OCI-LY7 (cell line): Measurements from ENCODE around the gene LY6G6C. TPM values are rescaled to one million over a fixed set of nuclear protein-coding genes. Genes with fewer than 3 reads are reported as not detected.

Experiments
- BruUV-seq: library from RNA; stranded (reverse); fragments of 400-500 nt; replicated peaks from 2 replicates; lab custom pipeline; 2021; lab: Mats Ljungman, UMichigan
- CTCF ChIA-PET: fragments of 300-600 bp; sonication (Branson Sonifier 250); formaldehyde crosslinking; loops from one replicate; lab custom pipeline; 2022; ENCODE audit warnings: antibody characterized with exemption; ENCODE audit not compliant: unreplicated experiment; lab: Charles Lee
- POLR2A ChIA-PET: fragments of 300-600 bp; sonication (Branson Sonifier 250); formaldehyde crosslinking; loops from one replicate; lab custom pipeline; 2022; ENCODE audit warnings: antibody characterized with exemption; lab: Charles Lee
- DNase-seq: peaks from one replicate; pipeline ENCODE4 v3.0.0-alpha.2; 2015; ENCODE audit warnings: low spot score
- H2AFZ ChIP-seq: fragments of 200-600 bp; sonication (generic), shearing (Covaris generic); 2 replicates; pipeline ENCODE4 v1.6.1; 2014; ENCODE audit warnings: mild to moderate bottlenecking, antibody characterized with exemption, low read length, moderate library complexity
- H3K27ac ChIP-seq: fragments of 200-600 bp; sonication (generic); 2 replicates; pipeline ENCODE4 v1.5.1; 2014; ENCODE audit warnings: mixed run types, low read depth, mild to moderate bottlenecking, moderate library complexity, low read length, inconsistent platforms; ENCODE audit not compliant: poor library complexity, severe bottlenecking
- H3K36me3 ChIP-seq: fragments of 200-600 bp; sonication (generic); 2 replicates; pipeline ENCODE4 v1.6.1; 2014; ENCODE audit warnings: mild to moderate bottlenecking, antibody characterized with exemption, low read length, moderate library complexity, mixed read lengths; ENCODE audit not compliant: insufficient read depth
- H3K4me1 ChIP-seq: fragments of 200-600 bp; sonication (generic); 2 replicates; pipeline ENCODE4 v1.5.1; 2014; ENCODE audit warnings: mild to moderate bottlenecking, low read length; ENCODE audit not compliant: insufficient read depth, poor library complexity, severe bottlenecking
- H3K4me2 ChIP-seq: fragments of 200-600 bp; sonication (generic); 2 replicates; pipeline ENCODE4 v1.6.1; 2014; ENCODE audit warnings: mild to moderate bottlenecking, low read length
- H3K4me3 ChIP-seq: fragments of 200-600 bp; sonication (generic); 2 replicates; pipeline ENCODE4 v1.5.1; 2014; ENCODE audit warnings: mild to moderate bottlenecking, low read depth, low read length; ENCODE audit not compliant: poor library complexity, severe bottlenecking
- H3K79me2 ChIP-seq: fragments of 200-600 bp; sonication (generic); 2 replicates; pipeline ENCODE4 v1.6.1; 2016; ENCODE audit warnings: low read depth, mild to moderate bottlenecking, low read length, moderate library complexity, mixed read lengths; ENCODE audit not compliant: insufficient read depth
- H3K9me2 ChIP-seq: fragments of 200-600 bp; sonication (generic); 2 replicates; pipeline ENCODE4 v1.6.1; 2016; ENCODE audit warnings: mild to moderate bottlenecking, low read length, mixed read lengths; ENCODE audit not compliant: insufficient read depth
- H3K9me3 ChIP-seq: fragments of 200-600 bp; sonication (generic); 2 replicates; pipeline ENCODE4 v1.6.1; 2014; ENCODE audit warnings: mild to moderate bottlenecking, mixed run types, low read length, mixed read lengths
- H4K20me1 ChIP-seq: fragments of 200-600 bp; sonication (generic); 2 replicates; pipeline ENCODE4 v1.6.1; 2014; ENCODE audit warnings: mild to moderate bottlenecking, antibody characterized with exemption, low read length, moderate library complexity, mixed read lengths; ENCODE audit not compliant: insufficient read depth
- CTCF ChIP-seq: fragments of 200-600 bp; sonication (generic); conservative IDR thresholded peaks from 2 replicates; pipeline ENCODE4 v1.5.1; 2014; ENCODE audit warnings: mild to moderate bottlenecking, antibody characterized with exemption, low read length, moderate library complexity, mixed read lengths
- EZH2phosphoT487 ChIP-seq: fragments of 200-600 bp; sonication (generic); IDR thresholded peaks from 2 replicates; pipeline ENCODE4 v1.6.1; 2018; ENCODE audit warnings: low read depth, borderline replicate concordance, mild to moderate bottlenecking, mixed run types, antibody characterized with exemption, low read length, moderate library complexity, mixed read lengths
- intact Hi-C: fragments of 100-400 bp; cut with micrococcal nuclease; formaldehyde crosslinking; loops from one replicate; pipeline ENCODE4 v1.10.0; 2022; ENCODE audit not compliant: unreplicated experiment
- total RNA-seq, 2 experiments: library from RNA; depleted of rRNA in 1 of 2; stranded (reverse); fragments of >200 nt in 1 of 2; shearing (Covaris generic) in 1 of 2; gene quantifications; 2 replicates each; pipeline ENCODE4 v1.2.3, GENCODE V29; 2014 to 2022

Gene LY6G6C
- total RNA-seq, 2 experiments from 2014 or later, result not detected

- no peak for DNase-seq
- BruUV-seq, result no TSS peak
- no peaks in the 10 kb centered on the region for H3K79me2 ChIP-seq
- peaks cover 12% of the 10 kb centered on the region for H3K4me1 ChIP-seq
- intact Hi-C loops, result loop anchor here (10.0 kb wide), 2 partner anchors 205 to 465 kb away; partner anchors contain the start of gene EHMT2
- peaks cover 70% of the 10 kb centered on the region for H3K36me3 ChIP-seq
- H3K27ac ChIP-seq, result no peak overlapping the region
- H4K20me1 ChIP-seq, result no peaks in the 10 kb centered on the region
- H3K9me3 ChIP-seq, result no peaks in the 10 kb centered on the region
- ChIA-PET POLR2A (interaction anchor here (0.6 to 1.4 kb wide), 3 partner anchors 9 to 51 kb away, joined by 3 to 4 read pairs (median 3); no protein-coding TSS in a partner anchor), CTCF (interaction anchor here (0.5 to 0.6 kb wide), 2 partner anchors 21 to 80 kb away, joined by 3 to 5 read pairs; no protein-coding TSS in a partner anchor)
- H3K9me2 ChIP-seq, result no peaks in the 10 kb centered on the region
- peak overlapping the region; percentile 28 for H3K4me2 ChIP-seq
- TF ChIP-seq EZH2phosphoT487 (no peak), CTCF (peak; percentile 73)
- H3K4me3 ChIP-seq, result no peak overlapping the region
- H2AFZ ChIP-seq, result no peak overlapping the region
Measured at GRCh38 chr6:31689249-31690110, 32.1 kb downstream of the LY6G6C start.

GRCh38 chr6:31687860-31688693, 33.5 kb downstream of the LY6G6C start:
- CTCF ChIA-PET, result no interaction called here
- no peaks in the 10 kb centered on the region for H3K9me2 ChIP-seq
- no peak for DNase-seq
- intact Hi-C loops, result loop anchor here (10.0 kb wide), 2 partner anchors 207 to 463 kb away; partner anchors contain the start of gene EHMT2
- no peak overlapping the region for H3K4me3 ChIP-seq
- no peak overlapping the region for H3K4me2 ChIP-seq
- H3K9me3 ChIP-seq, result no peaks in the 10 kb centered on the region
- peaks cover 12% of the 10 kb centered on the region for H3K4me1 ChIP-seq
- H2AFZ ChIP-seq, result no peak overlapping the region
- H3K36me3 ChIP-seq, result peaks cover 60% of the 10 kb centered on the region
- no peaks in the 10 kb centered on the region for H3K79me2 ChIP-seq
- BruUV-seq, result no TSS peak
- no peaks in the 10 kb centered on the region for H4K20me1 ChIP-seq
- POLR2A ChIA-PET, result interaction anchor here (0.7 kb wide), 1 partner anchor 13 kb away, joined by 3 read pairs; no protein-coding TSS in a partner anchor
- no peak overlapping the region for H3K27ac ChIP-seq
- no peak for TF ChIP-seq CTCF
- TF ChIP-seq EZH2phosphoT487, result no peak
